Gastroesophageal sphincter (tissue), 3 donors: ENCODE measurements around the gene SLC24A3.

Source experiments
- CTCF ChIP-seq, 4 experiments: fragments of 200-600 bp in 2 of 4; fragments of 450-650 bp in 2 of 4; sonication (generic) in 1 of 4; IDR thresholded peaks; one replicate each; pipeline ENCODE4 v1.5.1; 2017 to 2019; ENCODE audit warnings: antibody characterized with exemption in 4 of 4, mild to moderate bottlenecking in 2 of 4, moderate library complexity in 2 of 4
- EP300 ChIP-seq: sonication (generic); formaldehyde crosslinking; IDR thresholded peaks from one replicate; pipeline ENCODE4 v1.6.1; 2017; ENCODE audit warnings: antibody characterized with exemption, mild to moderate bottlenecking
- POLR2A ChIP-seq, 2 donors: fragments of 450-650 bp; IDR thresholded peaks; one replicate each; pipeline ENCODE4 v1.6.1; 2017; ENCODE audit warnings: antibody characterized with exemption in 2 of 2, mild to moderate bottlenecking in 2 of 2, moderate library complexity in 1 of 2
- POLR2AphosphoS5 ChIP-seq: sonication (generic); formaldehyde crosslinking; IDR thresholded peaks from one replicate; pipeline ENCODE4 v1.6.1; 2017; ENCODE audit warnings: antibody characterized with exemption

GRCh38 chr20:19223640-19224039, 11.2 kb downstream of the SLC24A3 start:
- TF ChIP-seq CTCF (IDR thresholded peaks at IDR 0.05) (no peak), POLR2AphosphoS5 (no peak), EP300 (no peak), POLR2A (IDR thresholded peaks at IDR 0.05) (no peak)
